Psoas muscle (tissue), 8 donors: ENCODE measurements around the gene ANTXR1. TPM values are rescaled to one million over a fixed set of nuclear protein-coding genes. Genes with fewer than 3 reads are reported as not detected.
"Not testable (repeated sequence)": the region's sequence is repeated elsewhere in the genome, so short reads cannot be mapped to it uniquely, and the experiment has no call there.

ENCODE experiments used
- ATAC-seq, 4 donors: fragments of 200-7000 bp; cut with Tn5 transposase; one replicate each; pipeline ENCODE4 v1.9.1; 2020; ENCODE audit warnings: moderate library complexity in 3 of 4, mild to moderate bottlenecking in 2 of 4
- DNase-seq, 2 donors: peaks; one replicate each; pipeline ENCODE4 v3.0.0-alpha.2; 2020
- H3K27ac ChIP-seq: fragments of 200-600 bp; one replicate; pipeline ENCODE4 v1.8.0; 2022
- H3K27me3 ChIP-seq, 3 donors: fragments of 200-600 bp in 1 of 3; one replicate each; pipeline versions ENCODE4 v1.6.1 to v1.8.0; 2013 to 2022; ENCODE audit warnings: low read length in 2 of 3, mild to moderate bottlenecking in 2 of 3, moderate library complexity in 1 of 3; ENCODE audit not compliant: insufficient read depth in 3 of 3
- H3K36me3 ChIP-seq, 2 donors: fragments of 200-600 bp in 1 of 2; one replicate each; pipeline versions ENCODE4 v1.6.1 to v1.8.0; 2013 to 2022; ENCODE audit warnings: low read depth in 1 of 2, mild to moderate bottlenecking in 1 of 2, moderate library complexity in 1 of 2; ENCODE audit not compliant: insufficient read depth in 1 of 2
- H3K4me1 ChIP-seq: fragments of 200-600 bp; one replicate; pipeline ENCODE4 v1.8.0; 2022
- H3K4me3 ChIP-seq: fragments of 200-600 bp; one replicate; pipeline ENCODE4 v1.8.0; 2022; ENCODE audit warnings: mild to moderate bottlenecking
- H3K9me3 ChIP-seq: fragments of 200-600 bp; one replicate; pipeline ENCODE4 v1.8.0; 2022
- CTCF ChIP-seq: fragments of 200-600 bp; IDR thresholded peaks from one replicate; pipeline ENCODE4 v1.8.0; 2022; ENCODE audit warnings: antibody characterized with exemption
- WGBS, 3 donors: extraction: QIAGEN DNeasy Blood & Tissue Kit; methylation state at CpG; one replicate each; pipeline versions ENCODE4 v1.1.6 to v1.1.7; 2013; 5-methylcytosine and 5-hydroxymethylcytosine counted together
- intact Hi-C, 2 donors: fragments of 100-400 bp; cut with DNase I; formaldehyde crosslinking; loops; one replicate each; pipeline versions ENCODE4 v1.11.0 to v1.14.2; 2022
- polyA plus RNA-seq, 3 donors: library from polyadenylated mRNA; stranded (reverse); fragments of 200-250 nt; gene quantifications; one replicate each; pipeline ENCODE4 v1.2.3, GENCODE V29; 2013
- total RNA-seq, 4 donors: library from RNA; stranded (reverse); fragmentation: NEBNext Ultra II Directional in 2 of 4; extraction: Animal tissue kit (Norgen Biotek cat#: 25700) in 2 of 4; gene quantifications; one replicate each; pipeline versions ENCODE4 v1.2.1 to v1.2.4, GENCODE V29; 2021 to 2023
- donor health status: healthy with polysubstance abuse.
- donor health status: DM: no; HTN: no; CAD: no; lungs with moderate emphysema.
- donor health status: Bipolar disorder and iron deficiency.
- donor health status: healthy.
- donor health status: DM: yes; HTN: yes; CAD: no.
- donor health status: DM: no; HTN: no; CAD: no.
- donor health status: DM: no; HTN: no; CAD: no.
- donor health status: DM: yes; HTN: yes; CAD: no.

ANTXR1 gene
- total and polyA plus RNA-seq, 7 donors, result 3.7 to 24.3 (median 10.9) TPM

GRCh38 chr2:69173706-69174105, 160.7 kb downstream of the ANTXR1 start:
- peaks cover 0 to 2% (median 0%) of the 10 kb centered on the region in 3 donors for H3K27me3 ChIP-seq
- no peaks in the 10 kb centered on the region for H3K9me3 ChIP-seq
- peaks cover 21% of the 10 kb centered on the region for H3K4me1 ChIP-seq
- 86 to 92% (median 91%) methylated on average over 1 of the region's 1 CpG for WGBS, 3 donors
- DNase-seq (no peak), ATAC-seq (no peak)
- no peak overlapping the region for H3K4me3 ChIP-seq
- intact Hi-C loops, result no loop called here
- no peaks in the 10 kb centered on the region for H3K36me3 ChIP-seq
- no peak for TF ChIP-seq CTCF
- peak overlapping the region; percentile 10 for H3K27ac ChIP-seq

GRCh38 chr2:69174211-69174610, 161.2 kb downstream of the ANTXR1 start:
- intact Hi-C loops, result not testable (repeated sequence)
- peak overlapping the region; percentile 10 for H3K27ac ChIP-seq

GRCh38 chr2:69175790-69176715, 163.1 kb downstream of the ANTXR1 start:
- ATAC-seq, result no peak
- DNase-seq, result no peak
- H3K9me3 ChIP-seq, result no peaks in the 10 kb centered on the region
- WGBS, 3 donors, result 82 to 90% (median 83%) methylated on average over 7 of the region's 7 CpGs
- H3K4me1 ChIP-seq, result peaks cover 21% of the 10 kb centered on the region
- H3K27me3 ChIP-seq, result no peaks in the 10 kb centered on the region
- no peaks in the 10 kb centered on the region for H3K36me3 ChIP-seq
- intact Hi-C loops, result no loop called here
- no peak overlapping the region for H3K4me3 ChIP-seq
- TF ChIP-seq CTCF, result no peak
- H3K27ac ChIP-seq, result peak overlapping the region; percentile 83

More at GRCh38 chr2:69174211-69174610, 161.2 kb downstream of the ANTXR1 start:
- not testable (repeated sequence) for DNase-seq, ATAC-seq, H3K4me3 ChIP-seq, H3K36me3 ChIP-seq, H3K27me3 ChIP-seq, H3K9me3 ChIP-seq
- H3K4me1 ChIP-seq, result peaks cover 21% of the 10 kb centered on the region
- WGBS, 3 donors, result 39 to 56% (median 45%) methylated on average over 5 of the region's 5 CpGs

- Histone ChIP-seq H3K4me3 (peak overlapping the region; percentile 31), H3K36me3 (no peaks in the 10 kb centered on the region), H3K27me3 (no peaks in the 10 kb centered on the region), H3K27ac (peak overlapping the region; percentile 83), H3K4me1 (peaks cover 21% of the 10 kb centered on the region), H3K9me3 (no peaks in the 10 kb centered on the region)
- intact Hi-C loops, result no loop called here
- ATAC-seq (peak; percentile 58 to 79 (median 67)), DNase-seq (peak; percentile 72 to 76)
- 20 to 30% (median 24%) methylated on average over 16 of the region's 16 CpGs for WGBS, 3 donors
- TF ChIP-seq CTCF, result no peak
Observed at GRCh38 chr2:69177063-69177771, 164.2 kb downstream of the ANTXR1 start.
